HG03439 (cell line): ENCODE results near the gene IRS2.

ENCODE experiments used
- ATAC-seq: cut with Tn5 transposase; IDR thresholded peaks from one replicate; pipeline ENCODE4 v1.9.1; 2021; ENCODE audit warnings: mild to moderate bottlenecking, moderate library complexity; ENCODE audit not compliant: unreplicated experiment

Gene IRS2

DNA sequence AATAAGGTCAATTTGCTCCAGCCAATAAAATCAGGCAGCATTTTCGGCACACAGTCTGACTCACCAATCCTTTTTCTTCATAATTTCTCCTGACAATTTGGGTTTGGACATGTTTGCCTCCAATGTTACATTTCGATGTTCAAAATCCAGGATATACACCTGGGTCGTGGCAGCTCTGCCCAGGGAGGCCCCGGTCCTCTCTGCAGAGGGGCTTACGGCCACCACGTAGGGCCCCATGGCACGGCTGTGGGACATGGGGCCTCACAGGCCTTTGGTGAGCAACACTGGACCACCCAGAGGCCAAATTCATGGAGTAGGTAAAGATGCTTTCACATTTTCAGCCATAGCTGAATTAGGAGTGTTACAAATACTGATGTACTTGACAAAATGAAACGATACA is 25.4 kb downstream of the IRS2 start:
- ATAC-seq: no peak

DNA sequence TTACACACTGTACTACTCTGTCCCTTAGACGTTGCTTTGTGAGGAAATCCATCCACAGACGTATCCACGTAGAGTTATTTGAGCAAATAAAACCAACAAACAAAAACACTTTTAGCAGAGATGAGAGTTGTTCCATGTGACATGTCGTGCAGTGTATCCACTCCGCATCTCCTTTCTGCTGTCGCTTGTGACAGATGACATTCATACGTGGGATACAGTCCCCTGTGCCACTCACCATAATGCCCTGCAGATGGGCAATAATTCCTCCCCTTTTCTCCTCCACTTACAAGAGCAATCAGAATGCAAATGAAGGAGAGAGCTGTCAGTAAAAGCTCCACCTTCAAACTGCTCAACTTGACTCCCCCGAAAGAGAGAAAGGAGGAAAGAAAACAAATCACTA is 26.0 kb downstream of the IRS2 start:
- no peak for ATAC-seq

DNA sequence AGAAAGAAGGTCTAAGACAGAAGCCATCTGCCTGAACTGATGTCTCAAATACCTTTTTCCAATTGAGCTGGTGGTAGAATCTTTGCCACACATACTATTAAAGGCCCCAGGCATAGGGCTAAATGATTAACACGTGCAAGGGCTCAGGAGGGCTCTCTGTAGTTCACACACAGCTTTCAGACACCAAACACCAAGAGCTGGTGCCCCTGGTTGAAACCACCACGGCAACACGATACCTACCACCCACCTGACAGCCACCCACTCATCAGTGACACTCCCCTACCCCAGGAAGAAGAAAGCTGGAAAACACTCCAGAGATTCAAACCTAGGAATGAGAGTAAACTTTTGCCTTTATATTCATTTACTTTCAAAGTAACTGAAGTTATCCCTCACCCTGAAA is 26.8 kb downstream of the IRS2 start:
- no peak for ATAC-seq

DNA sequence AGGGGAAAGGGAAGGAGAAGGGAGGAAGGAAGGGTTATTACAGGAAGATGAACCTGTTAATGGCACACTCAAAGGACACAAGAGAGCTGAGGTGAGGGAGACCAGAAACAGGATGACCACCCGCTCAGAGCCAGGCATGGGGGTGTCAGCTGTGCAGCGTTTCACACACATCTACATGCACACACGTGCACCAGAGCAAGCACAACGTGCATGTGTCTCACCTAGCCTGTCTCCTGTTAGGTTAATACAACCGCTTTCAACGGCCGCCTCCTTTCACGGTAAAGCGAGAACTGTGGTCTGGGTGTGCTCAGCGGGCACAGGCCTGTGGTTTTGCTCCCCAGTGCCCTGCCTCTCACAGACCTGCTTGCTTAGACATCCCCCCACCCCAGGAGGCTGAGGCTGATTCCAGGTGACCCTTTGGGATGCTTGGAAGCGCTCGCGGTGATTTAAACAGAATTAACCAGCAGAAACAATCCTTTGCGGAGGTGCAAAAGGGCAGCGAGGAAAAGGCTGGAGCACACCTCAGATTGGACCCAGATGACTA is 27.4 kb downstream of the IRS2 start:
- no peak for ATAC-seq

DNA sequence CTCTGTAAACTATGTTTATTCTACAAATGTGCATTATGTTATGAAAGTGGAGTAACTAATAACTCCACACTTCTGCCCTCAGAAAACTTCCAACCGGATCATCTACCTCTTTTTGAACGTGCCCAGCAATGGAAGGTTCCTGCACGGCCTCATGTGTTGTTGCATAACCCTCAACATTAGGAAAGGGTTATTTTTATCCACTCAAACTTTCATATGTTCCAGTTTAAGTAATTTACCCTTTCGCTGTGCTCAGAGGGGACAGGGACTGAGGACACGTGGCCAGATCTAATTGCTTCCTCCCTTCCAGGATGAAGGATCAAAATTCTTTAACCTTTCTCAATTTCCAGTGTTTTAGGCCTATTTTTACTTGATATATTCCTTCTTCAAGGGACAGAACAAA is 29.6 kb downstream of the IRS2 start:
- ATAC-seq: no peak

DNA sequence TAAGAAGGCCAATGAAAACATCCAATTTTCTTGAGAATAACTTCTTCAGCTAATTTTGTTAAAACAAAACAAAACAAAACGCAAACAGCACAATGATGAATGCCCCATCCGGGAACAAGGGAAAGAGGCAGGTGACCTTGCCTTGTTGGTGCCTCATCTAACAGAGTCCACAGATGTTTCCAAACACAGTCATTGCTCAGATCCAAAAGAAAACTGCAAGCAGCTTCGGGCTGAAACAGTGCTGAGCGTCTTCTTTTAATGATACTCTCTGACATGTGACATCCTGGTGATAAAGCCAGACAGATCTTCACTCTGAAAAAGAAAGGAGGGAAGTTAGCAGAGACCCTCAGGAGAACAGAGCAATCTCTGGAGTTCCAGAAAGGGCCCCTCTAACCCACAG is 30.4 kb downstream of the IRS2 start:
- no peak for ATAC-seq

GRCh38 chr13:109755551-109755950 is 30.8 kb downstream of the IRS2 start:
- no peak for ATAC-seq

DNA sequence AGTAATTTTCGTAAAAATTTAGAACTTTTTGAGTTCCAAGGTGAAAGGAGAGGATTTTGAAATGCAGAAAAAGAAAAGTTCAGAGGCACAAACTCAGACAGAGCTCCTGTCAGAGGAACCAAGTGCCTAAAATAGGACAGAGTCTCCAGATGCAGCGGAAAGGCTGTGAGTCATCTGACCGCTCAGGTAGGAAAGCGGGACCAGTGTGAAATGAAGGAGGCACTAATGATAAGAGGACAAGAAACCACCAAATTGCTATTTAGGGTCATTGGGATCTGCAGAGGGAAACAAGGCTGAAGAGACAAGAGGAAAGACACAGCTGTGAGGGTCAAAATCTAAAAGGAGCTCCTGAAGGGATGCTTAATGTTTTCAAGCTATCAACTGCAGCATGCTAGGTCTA is 34.9 kb downstream of the IRS2 start:
- no peak for ATAC-seq

GRCh38 chr13:109750221-109750775 is 36.1 kb downstream of the IRS2 start:
- no peak for ATAC-seq

DNA sequence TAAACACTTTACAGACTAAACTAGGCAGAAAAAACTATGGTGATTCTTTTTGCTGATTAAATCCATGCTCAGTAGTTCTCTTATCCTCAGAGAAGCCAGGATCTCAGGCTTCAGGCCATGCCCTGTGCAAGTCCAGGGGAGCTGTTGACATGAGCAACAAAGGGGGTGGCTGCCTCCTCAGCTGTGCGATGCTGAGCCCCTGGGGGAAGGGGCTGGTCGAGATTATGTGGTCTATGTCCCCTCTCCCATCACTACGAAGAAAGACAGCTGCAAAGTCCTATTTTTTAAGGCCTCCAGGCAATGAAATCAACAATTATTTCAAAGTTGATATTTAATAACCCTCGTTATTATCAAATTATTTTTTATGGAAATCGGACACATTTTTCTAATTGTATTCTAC is 37.0 kb downstream of the IRS2 start:
- ATAC-seq: no peak

GRCh38 chr13:109748677-109749076 is 37.7 kb downstream of the IRS2 start:
- no peak for ATAC-seq

GRCh38 chr13:109747524-109747923 is 38.9 kb downstream of the IRS2 start:
- ATAC-seq: no peak

DNA sequence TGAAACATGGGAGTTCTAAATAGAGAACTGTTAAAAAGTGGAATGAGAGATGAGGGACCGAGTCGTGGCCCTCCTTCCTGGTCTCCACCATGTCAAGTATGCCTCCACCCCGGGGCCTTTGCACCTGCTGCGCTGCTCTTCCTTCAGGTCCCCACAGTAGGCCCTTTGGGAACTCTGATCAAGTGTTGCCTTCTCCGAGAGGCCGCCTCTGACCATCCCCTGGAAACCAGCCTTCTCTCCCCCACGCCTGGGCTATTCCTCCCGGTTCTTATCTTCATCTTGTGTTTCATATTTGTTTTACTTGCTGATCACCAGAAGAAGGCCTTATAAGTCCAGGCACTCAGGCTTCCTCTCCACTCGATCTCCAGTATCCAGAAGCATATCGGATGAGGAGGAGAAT is 40.0 kb downstream of the IRS2 start:
- no peak for ATAC-seq

DNA sequence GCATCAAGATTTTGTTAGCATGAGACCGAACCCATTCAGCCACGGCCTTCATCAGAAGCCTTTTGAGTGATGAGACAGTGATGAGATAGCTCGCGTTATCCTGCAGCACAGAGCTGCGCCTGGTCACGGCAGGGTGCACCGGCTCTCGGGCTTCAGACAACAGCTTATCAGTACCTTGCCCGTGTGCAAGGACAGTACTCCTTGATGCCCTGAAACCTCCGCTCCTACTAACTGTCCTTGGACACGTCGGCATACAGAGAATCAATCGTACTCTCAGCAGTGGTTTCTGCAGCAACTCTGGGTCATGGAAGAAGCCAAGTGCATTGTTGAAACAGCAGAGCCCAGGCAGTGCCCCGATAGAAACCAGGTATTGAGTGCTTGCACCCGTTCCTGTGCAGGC is 40.7 kb downstream of the IRS2 start:
- ATAC-seq: no peak

- ATAC-seq: no peak
Measured at GRCh38 chr13:109745060-109745459, 41.3 kb downstream of the IRS2 start.

DNA sequence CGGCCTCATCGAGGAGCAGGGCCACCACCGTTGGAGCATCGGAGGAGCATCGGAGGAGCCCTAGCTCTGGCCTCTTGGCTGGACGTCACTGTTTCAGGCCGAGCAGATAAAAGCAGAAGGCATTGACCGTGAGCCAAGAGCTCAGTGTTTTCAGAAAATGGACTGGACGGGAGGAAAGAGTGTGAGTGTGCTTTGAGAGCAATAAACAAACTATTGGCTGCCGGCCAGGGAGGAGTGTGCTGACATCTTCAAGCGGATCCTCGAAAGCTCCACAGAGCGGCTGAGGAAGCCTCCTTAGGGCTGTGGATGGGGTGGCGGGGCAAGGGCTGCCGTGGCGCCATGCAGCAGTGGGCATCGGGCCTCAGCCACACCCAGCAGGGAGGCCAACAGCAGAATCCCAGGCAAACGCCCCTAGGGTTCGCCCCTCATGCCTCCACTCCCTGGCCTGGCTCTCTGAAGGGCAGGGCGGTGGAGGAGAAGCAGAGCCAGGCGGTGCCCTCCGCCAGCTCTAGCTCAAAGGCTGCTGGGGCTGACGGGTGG is 41.8 kb downstream of the IRS2 start:
- ATAC-seq: no peak

- ATAC-seq: no peak
Measured at GRCh38 chr13:109743706-109744453, 42.5 kb downstream of the IRS2 start.

- ATAC-seq: no peak
Measured at GRCh38 chr13:109741966-109742365, 44.4 kb downstream of the IRS2 start.

DNA sequence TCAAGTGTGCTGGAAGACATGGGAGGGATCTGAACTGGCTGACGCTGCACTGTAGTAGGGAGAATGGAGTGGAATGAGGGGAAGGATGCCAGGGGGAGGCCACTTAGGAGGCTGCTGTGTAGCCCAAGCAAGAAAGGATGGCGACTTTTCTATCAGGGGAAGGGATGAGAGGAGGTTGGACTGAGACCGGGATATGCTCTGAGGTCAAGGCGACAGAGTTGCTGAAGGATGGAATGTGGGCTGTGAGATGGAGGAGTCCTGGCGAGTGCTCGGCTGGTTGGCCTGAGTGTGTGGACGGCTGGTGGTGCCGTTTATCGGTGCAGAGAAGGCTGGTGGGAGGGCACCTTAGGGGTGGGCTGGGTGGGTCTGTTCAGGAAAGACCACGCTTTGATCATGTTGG is 45.7 kb downstream of the IRS2 start:
- no peak for ATAC-seq

- no peak for ATAC-seq
Measured at GRCh38 chr13:109740121-109740520, 46.3 kb downstream of the IRS2 start.

DNA sequence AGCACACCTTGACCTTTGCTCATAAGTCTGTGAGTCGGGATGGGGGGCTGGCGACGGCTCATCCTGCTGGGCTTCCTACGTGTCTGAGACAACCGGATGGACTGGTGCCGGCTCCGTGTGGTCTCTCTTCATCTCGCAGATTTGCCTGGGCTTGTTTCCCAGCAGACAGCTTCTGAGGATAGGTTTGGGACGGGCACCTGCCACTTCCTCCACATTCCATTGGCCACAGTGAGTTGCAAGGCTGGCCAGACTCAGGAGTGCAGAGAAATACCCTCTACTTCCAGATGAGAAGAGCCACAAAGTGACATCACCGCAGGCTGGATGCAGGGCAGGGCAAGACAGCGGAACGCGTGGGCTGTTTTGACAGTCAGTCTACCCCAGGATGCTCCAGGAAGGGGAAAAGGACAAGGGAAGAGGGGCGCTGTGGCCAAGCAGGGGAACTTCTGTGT is 48.1 kb downstream of the IRS2 start:
- ATAC-seq: no peak

DNA sequence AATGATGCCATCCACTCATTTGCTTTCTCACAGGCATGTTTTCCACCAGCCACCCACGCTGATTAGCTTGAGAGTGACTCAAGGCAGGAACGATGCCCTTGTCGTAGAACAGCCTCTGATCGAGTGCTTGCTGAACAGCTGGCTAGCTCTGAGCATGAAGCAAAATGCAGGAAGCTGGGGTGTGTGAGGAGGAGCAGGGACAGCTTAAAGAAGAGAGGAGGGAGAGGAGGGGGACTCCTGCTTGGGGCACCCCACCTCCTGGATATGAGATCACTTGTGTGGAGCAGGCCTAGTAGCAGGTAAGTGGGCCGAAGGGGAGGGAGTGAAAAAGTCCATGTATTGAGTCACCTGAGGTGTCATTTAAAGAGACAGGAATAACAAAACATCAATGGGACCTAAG is 48.8 kb downstream of the IRS2 start:
- no peak for ATAC-seq
